PFSK-1 (cell line): ENCODE results near the gene NPAS2.

Experiments used
- POLR2AphosphoS5 ChIP-seq: IDR thresholded peaks from 2 replicates; pipeline ENCODE4 v1.6.1; 2012; ENCODE audit warnings: low read depth, mild to moderate bottlenecking, control low read depth, low read length, moderate library complexity
- REST ChIP-seq, 2 experiments: IDR thresholded peaks; 2 replicates each; pipeline versions ENCODE4 v1.6.1 to v1.8.0; 2011 to 2012; ENCODE audit warnings: low read depth in 2 of 2, low read length in 2 of 2, control low read depth in 1 of 2, inconsistent platforms in 1 of 2, mild to moderate bottlenecking in 1 of 2, moderate library complexity in 1 of 2; ENCODE audit not compliant: insufficient read depth in 1 of 2
- SIN3A ChIP-seq: IDR thresholded peaks from 2 replicates; pipeline ENCODE4 v1.6.1; 2012; ENCODE audit warnings: mild to moderate bottlenecking, low read length, moderate library complexity, borderline replicate concordance; ENCODE audit not compliant: insufficient read depth
- TAF1 ChIP-seq: IDR thresholded peaks from 2 replicates; pipeline ENCODE4 v1.6.1; 2012; ENCODE audit warnings: low read length, control low read depth, borderline replicate concordance; ENCODE audit not compliant: insufficient read depth

GRCh38 chr2:100876231-100876860 is 56.4 kb downstream of the NPAS2 start:
- TF ChIP-seq POLR2AphosphoS5 (no peak), SIN3A (no peak), REST (IDR thresholded peaks at IDR 0.05; ENCODE audit: insufficient read depth in 1 of 2, low read depth in 2 of 2, low read length in 2 of 2) (no peak), TAF1 (no peak)
